ENCODE results near the gene CHIT1. TPM values are rescaled to one million over a fixed set of nuclear protein-coding genes. Genes with fewer than 3 reads are reported as not detected.

Gene CHIT1
- total RNA-seq, 1 donor from 2014 or later = not detected

GRCh38 chr1:203179667-203180005, 49.8 kb downstream of the CHIT1 start:
- no peak overlapping the region for H3K4me3 ChIP-seq (ENCODE audit: low read depth, low read length)
- no peak for DNase-seq (ENCODE audit: low read depth)
- no peak for TF ChIP-seq CTCF (conservative IDR thresholded peaks at IDR 0.05; ENCODE audit: low read depth, low read length)

GRCh38 chr1:203178821-203179666, 50.4 kb downstream of the CHIT1 start:
- TF ChIP-seq CTCF (conservative IDR thresholded peaks at IDR 0.05; ENCODE audit: low read depth, low read length) = no peak
- no peak overlapping the region for H3K4me3 ChIP-seq (ENCODE audit: low read depth, low read length)
- no peak for DNase-seq (ENCODE audit: low read depth)

GRCh38 chr1:203178083-203178482, 51.4 kb downstream of the CHIT1 start:
- no peak for DNase-seq (ENCODE audit: low read depth)
- TF ChIP-seq CTCF (conservative IDR thresholded peaks at IDR 0.05; ENCODE audit: low read depth, low read length) = no peak
- H3K4me3 ChIP-seq (ENCODE audit: low read depth, low read length) = no peak overlapping the region

- no peak for TF ChIP-seq CTCF (conservative IDR thresholded peaks at IDR 0.05; ENCODE audit: low read depth, low read length)
- no peak for DNase-seq (ENCODE audit: low read depth)
- no peak overlapping the region for H3K4me3 ChIP-seq (ENCODE audit: low read depth, low read length)
These were observed 51.9 kb downstream of the CHIT1 start for GRCh38 chr1:203177470-203178039.

- H3K4me3 ChIP-seq (ENCODE audit: low read depth, low read length) = no peak overlapping the region
- no peak for TF ChIP-seq CTCF (conservative IDR thresholded peaks at IDR 0.05; ENCODE audit: low read depth, low read length)
- DNase-seq (ENCODE audit: low read depth) = no peak
These were observed 52.5 kb downstream of the CHIT1 start for GRCh38 chr1:203177036-203177405.

- TF ChIP-seq CTCF (conservative IDR thresholded peaks at IDR 0.05; ENCODE audit: low read depth, low read length) = no peak
These were observed 53.0 kb downstream of the CHIT1 start for GRCh38 chr1:203176273-203177035.

More at GRCh38 chr1:203176273-203177035, 53.0 kb downstream of the CHIT1 start:
- no peak overlapping the region for H3K4me3 ChIP-seq (ENCODE audit: low read depth, low read length)
- DNase-seq (ENCODE audit: low read depth) = no peak

Measured in epithelial cell of proximal tubule (primary cell).